GM12878 (cell line): ENCODE data around the gene OSBPL2. TPM values are rescaled to one million over a fixed set of nuclear protein-coding genes. Genes with fewer than 3 reads are reported as not detected.

Experiments used
- ATAC-seq: fragments of 200-7000 bp; cut with Tn5 transposase; 3 replicates; pipeline ENCODE4 v1.9.1; 2020; ENCODE audit warnings: mild to moderate bottlenecking, moderate library complexity
- BruUV-seq: library from RNA; stranded (reverse); fragments of 400-500 nt; replicated peaks from 2 replicates; lab custom pipeline; 2021; lab: Mats Ljungman, UMichigan
- CTCF ChIA-PET: fragments of 300-600 bp; sonication (Branson Sonifier 250); formaldehyde crosslinking; extraction: SDS; loops from one replicate; lab custom pipeline; 2021; ENCODE audit warnings: inconsistent platforms; lab: Yijun Ruan, JAX
- POLR2A ChIA-PET: fragments of 350-600 bp; formaldehyde crosslinking; extraction: SDS; loops from one replicate; lab custom pipeline; 2021; ENCODE audit warnings: inconsistent platforms; lab: Charles Lee
- RAD21 ChIA-PET: fragments of 300-600 bp; sonication (Branson Sonifier 250); formaldehyde crosslinking; loops from one replicate; lab custom pipeline; 2023; ENCODE audit warnings: antibody characterized with exemption; ENCODE audit not compliant: unreplicated experiment; lab: Charles Lee
- SMC1A ChIA-PET: fragments of 300-600 bp; sonication (Branson Sonifier 250); formaldehyde crosslinking; loops from one replicate; lab custom pipeline; 2023; ENCODE audit not compliant: unreplicated experiment, uncharacterized antibody; lab: Charles Lee
- DNase-seq: peaks from one replicate; pipeline ENCODE4 v3.0.0-alpha.2; 2011; ENCODE audit warnings: low read depth, low spot score
- FAIRE-seq: peaks from 3 replicates; lab custom pipeline; 2011; peaks lifted over from hg19 to GRCh38; lab: Jason Lieb, UNC
- H2AFZ ChIP-seq: 2 replicates; pipeline ENCODE4 v1.6.0; 2011; ENCODE audit warnings: low read depth, low read length, control low read depth; ENCODE audit not compliant: control insufficient read depth
- H3K27ac ChIP-seq: 2 replicates; pipeline ENCODE4 v1.5.1; 2011; ENCODE audit warnings: control low read depth; ENCODE audit not compliant: control insufficient read depth, insufficient read depth
- H3K27me3 ChIP-seq, 2 experiments: replicated peaks in 1 of 2; 2 replicates each; pipeline versions ENCODE4 v1.6.0 to v1.6.1; 2011; ENCODE audit warnings: low read length in 1 of 2; ENCODE audit not compliant: control insufficient read depth in 2 of 2, insufficient read depth in 2 of 2
- H3K36me3 ChIP-seq, 2 experiments: 2 replicates each; pipeline ENCODE4 v1.5.1; 2011; ENCODE audit warnings: low read length in 1 of 2; ENCODE audit not compliant: control insufficient read depth in 2 of 2, insufficient read depth in 2 of 2
- H3K4me1 ChIP-seq: 2 replicates; pipeline ENCODE4 v1.6.1; 2011; ENCODE audit warnings: mild to moderate bottlenecking, low read length, moderate library complexity, mixed read lengths; ENCODE audit not compliant: control insufficient read depth, insufficient read depth
- H3K4me2 ChIP-seq: 2 replicates; pipeline ENCODE4 v1.6.0; 2011; ENCODE audit warnings: control low read depth; ENCODE audit not compliant: control insufficient read depth, insufficient read depth
- H3K4me3 ChIP-seq: fragments of 200-600 bp; sonication (generic); 2 replicates; pipeline ENCODE4 v1.5.1; 2016
- H3K79me2 ChIP-seq: 2 replicates; pipeline ENCODE4 v1.6.0; 2011; ENCODE audit warnings: low read length; ENCODE audit not compliant: control insufficient read depth, insufficient read depth
- H3K9ac ChIP-seq: 2 replicates; pipeline ENCODE4 v1.8.0; 2011; ENCODE audit warnings: low read length, control low read depth, mixed read lengths; ENCODE audit not compliant: control insufficient read depth, insufficient read depth
- H3K9me3 ChIP-seq: replicated peaks from 3 replicates; pipeline ENCODE4 v1.5.1; 2011; ENCODE audit warnings: mild to moderate bottlenecking, low read length; ENCODE audit not compliant: control insufficient read depth, insufficient read depth
- H4K20me1 ChIP-seq: 2 replicates; pipeline ENCODE4 v1.6.0; 2011; ENCODE audit not compliant: control insufficient read depth, insufficient read depth
- CEBPZ ChIP-seq: fragments of 150-350 bp; IDR thresholded peaks from 2 replicates; pipeline ENCODE4 v1.6.1; 2016; ENCODE audit warnings: low read depth, low read length
- E2F8 ChIP-seq: fragments of 450-650 bp; IDR thresholded peaks from 2 replicates; pipeline ENCODE4 v1.6.1; 2018; ENCODE audit warnings: mild to moderate bottlenecking, low read depth, moderate library complexity; ENCODE audit not compliant: partially characterized antibody
- HDGF ChIP-seq: fragments of 450-650 bp; IDR thresholded peaks from 2 replicates; pipeline ENCODE4 v1.6.1; 2016; ENCODE audit warnings: antibody characterized with exemption
- KLF5 ChIP-seq: fragments of 450-650 bp; IDR thresholded peaks from 2 replicates; pipeline ENCODE4 v1.6.1; 2014; ENCODE audit warnings: mild to moderate bottlenecking; ENCODE audit not compliant: partially characterized antibody
- MLLT1 ChIP-seq: fragments of 450-650 bp; IDR thresholded peaks from 2 replicates; pipeline ENCODE4 v1.6.1; 2016; ENCODE audit warnings: mild to moderate bottlenecking
- PBX3 ChIP-seq: IDR thresholded peaks from 2 replicates; pipeline ENCODE4 v1.6.1; 2011; ENCODE audit warnings: mild to moderate bottlenecking, low read depth, low read length, moderate library complexity; ENCODE audit not compliant: insufficient replicate concordance
- RAD21 ChIP-seq: IDR thresholded peaks from 2 replicates; pipeline ENCODE4 v1.6.1; 2011; ENCODE audit warnings: mild to moderate bottlenecking, low read depth, low read length, moderate library complexity; ENCODE audit not compliant: insufficient read depth
- TCF12 ChIP-seq: IDR thresholded peaks from 2 replicates; pipeline ENCODE4 v1.6.1; 2011; ENCODE audit warnings: low read depth, mild to moderate bottlenecking, low read length
- WGBS: methylation state at CpG from one replicate; pipeline ENCODE4 v1.1.6; 2016; ENCODE audit warnings: low lambda C conversion rate; ENCODE audit not compliant: insufficient replicate concordance, insufficient coverage; ENCODE audit errors: missing lambda C conversion rate; 5-methylcytosine and 5-hydroxymethylcytosine counted together
- in situ Hi-C: fragments of 300-500 bp; cut with MboI; formaldehyde crosslinking; loops from 9 replicates; pipeline ENCODE4 v1.14.3; 2018; ENCODE audit warnings: mixed read lengths
- intact Hi-C: fragments of 100-400 bp; cut with micrococcal nuclease; formaldehyde crosslinking; loops from one replicate; pipeline ENCODE4 v1.14.2; 2022; ENCODE audit not compliant: unreplicated experiment
- polyA plus RNA-seq, 11 experiments: library from polyadenylated mRNA; depleted of rRNA in 4 of 11; unstranded in 6 of 11; stranded (reverse) in 5 of 11; fragments of >200 nt; fragmentation: Nextera tagmentation in 4 of 11; fragmentation: Illumina TruSeq in 1 of 11; extraction: Ambion mirVana in 4 of 11; extraction: Trizol in 1 of 11; gene quantifications; 1 replicate in 1 of 11; 2 replicates in 10 of 11; pipeline versions ENCODE4 v1.2.1 to v1.2.3, GENCODE V29; 2011 to 2016; ENCODE audit warnings: inconsistent platforms in 2 of 11, missing spikeins in 2 of 11, low read depth in 1 of 11
- total RNA-seq, 4 experiments: library from RNA; depleted of rRNA in 3 of 4; stranded (reverse); fragments of >200 nt in 3 of 4; fragmentation: Illumina TruSeq in 1 of 4; extraction: Trizol in 1 of 4; gene quantifications; 2 replicates each; pipeline versions ENCODE4 v1.2.1 to v1.2.3, GENCODE V29; 2013 to 2021

OSBPL2 gene
- total and polyA plus RNA-seq, 10 of the 15 experiments (the other 5 are each of a cell fraction or from before 2014, with no cell fraction given) = 2.8 to 22.3 (median 14.7) TPM

- no peak overlapping the region for H3K27ac ChIP-seq
- no TSS peak for BruUV-seq
- SMC1A ChIA-PET = no interaction called here
- H3K4me1 ChIP-seq = no peaks in the 10 kb centered on the region
- TF ChIP-seq KLF5 (no peak), PBX3 (no peak), RAD21 (no peak), TCF12 (no peak), CEBPZ (no peak), HDGF (no peak), MLLT1 (no peak), E2F8 (no peak)
- TF ChIP-seq, all 136 proteins: peak for 0
- ATAC-seq (no peak), DNase-seq (no peak), FAIRE-seq (no peak)
- H4K20me1 ChIP-seq = no peaks in the 10 kb centered on the region
- 98% methylated on average over 10 of the region's 10 CpGs for WGBS
- H3K4me3 ChIP-seq = no peak overlapping the region
- H3K79me2 ChIP-seq = no peaks in the 10 kb centered on the region
- peaks cover 11 to 15% of the 10 kb centered on the region in 2 experiments; a peak in 3 of 4 replicates for H3K36me3 ChIP-seq
- no peaks in the 10 kb centered on the region; the same call in 2 of the 3 replicates for H3K9me3 ChIP-seq
- H3K27me3 ChIP-seq = no peaks in the 10 kb centered on the region
- H3K4me2 ChIP-seq = no peak overlapping the region
- CTCF ChIA-PET = no interaction called here
- no peak overlapping the region for H2AFZ ChIP-seq
- no peak overlapping the region for H3K9ac ChIP-seq
- RAD21 ChIA-PET = no interaction called here
- intact Hi-C loops = no loop called here
- in situ Hi-C loops = no loop called here
- POLR2A ChIA-PET = no interaction called here
Observed at GRCh38 chr20:62267543-62267942, 29.2 kb downstream of the OSBPL2 start.
